Stimulated activated CD4-positive, alpha-beta T cell treated with anti-CD3 and anti-CD28 coated beads, Interleukin-1b, Interleukin-23, amount 100 ng/mL, for 4 hours (primary cell): ENCODE measurements around the gene TAF11L11.
"Not testable (repeated sequence)": the region's sequence is repeated elsewhere in the genome, so short reads cannot be mapped to it uniquely, and the experiment has no call there.

Experiments used
- DNase-seq, 2 donors: peaks; one replicate each; pipeline ENCODE4 v3.0.0-alpha.2; 2020; ENCODE audit warnings: low read depth in 2 of 2

Gene TAF11L11

GRCh38 chr5:17603880-17604279 is at the start of gene TAF11L11:
TAF11L11 (plus strand) TSS chr5:17604183.
- not testable (repeated sequence) for DNase-seq

DNA sequence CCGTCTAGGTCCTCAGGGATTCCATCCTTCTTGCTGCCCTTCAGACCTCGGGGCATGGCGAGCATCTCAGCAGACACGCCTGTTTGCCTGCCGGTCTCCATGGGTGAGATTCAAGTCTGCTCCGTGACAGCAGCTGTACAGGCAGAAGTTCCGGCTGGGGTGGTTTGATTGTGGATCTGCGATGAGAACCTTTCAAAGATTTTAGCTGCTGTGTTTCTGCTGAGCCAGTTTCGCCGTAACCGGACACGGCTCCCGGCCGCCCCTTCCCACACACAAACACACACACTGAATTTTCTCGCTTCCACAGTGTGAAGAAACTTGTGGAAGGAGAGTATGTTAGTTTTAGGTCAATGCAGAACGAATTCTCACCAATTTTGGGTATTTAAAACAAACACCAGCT is 18.3 kb upstream of the TAF11L11 start, which contains the start of gene TAF11L7:
TSS of gene TAF11L7 (minus strand) at position 101 of the 400 bp plus-strand sequence.
- DNase-seq = not testable (repeated sequence)

GRCh38 chr5:17590860-17591259 is 13.1 kb upstream of the TAF11L11 start, which contains the start of gene TAF11L8:
TAF11L8 (minus strand) TSS chr5:17590960.
- not testable (repeated sequence) for DNase-seq

- DNase-seq = not testable (repeated sequence)
These were observed 9.7 kb upstream of the TAF11L11 start, which contains the start of gene TAF11L9 for GRCh38 chr5:17594255-17594654. TAF11L9 (minus strand) TSS chr5:17594394.

DNA sequence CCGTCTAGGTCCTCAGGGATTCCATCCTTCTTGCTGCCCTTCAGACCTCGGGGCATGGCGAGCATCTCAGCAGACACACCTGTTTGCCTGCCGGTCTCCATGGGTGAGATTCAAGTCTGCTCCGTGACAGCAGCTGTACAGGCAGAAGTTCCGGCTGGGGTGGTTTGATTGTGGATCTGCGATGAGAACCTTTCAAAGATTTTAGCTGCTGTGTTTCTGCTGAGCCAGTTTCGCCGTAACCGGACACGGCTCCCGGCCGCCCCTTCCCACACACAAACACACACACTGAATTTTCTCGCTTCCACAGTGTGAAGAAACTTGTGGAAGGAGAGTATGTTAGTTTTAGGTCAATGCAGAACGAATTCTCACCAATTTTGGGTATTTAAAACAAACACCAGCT is 6.3 kb upstream of the TAF11L11 start, which contains the start of gene TAF11L10:
TSS of gene TAF11L10 (minus strand) at position 101 of the 400 bp plus-strand sequence.
- not testable (repeated sequence) for DNase-seq

- DNase-seq = no peak
These were observed 968 bp downstream of the TAF11L11 start for GRCh38 chr5:17604951-17605350.

DNA sequence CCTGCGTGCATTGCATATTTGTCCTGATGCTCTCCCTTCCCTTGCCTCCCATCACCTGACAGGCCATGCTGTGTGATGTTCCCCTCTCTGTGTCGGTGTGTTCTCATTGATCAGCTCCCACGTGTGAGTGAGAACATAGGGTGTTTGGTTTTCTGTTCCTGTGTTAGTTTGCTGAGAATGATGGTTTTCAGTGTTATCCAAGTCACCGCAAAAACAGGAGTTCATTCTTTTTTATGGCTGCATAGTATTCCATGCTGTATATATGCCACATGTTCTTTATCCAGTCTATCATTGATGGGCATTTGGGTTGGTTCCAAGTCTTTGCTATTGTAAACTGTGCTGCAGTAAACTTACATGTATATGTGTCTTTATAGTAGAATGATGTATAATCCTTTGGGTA is 3.5 kb downstream of the TAF11L11 start:
- DNase-seq = not testable (repeated sequence)

- DNase-seq = not testable (repeated sequence)
These were observed 6.1 kb downstream of the TAF11L11 start, which contains the start of gene TAF11L12 for GRCh38 chr5:17610092-17610491. TAF11L12 (plus strand) TSS chr5:17610392.

DNA sequence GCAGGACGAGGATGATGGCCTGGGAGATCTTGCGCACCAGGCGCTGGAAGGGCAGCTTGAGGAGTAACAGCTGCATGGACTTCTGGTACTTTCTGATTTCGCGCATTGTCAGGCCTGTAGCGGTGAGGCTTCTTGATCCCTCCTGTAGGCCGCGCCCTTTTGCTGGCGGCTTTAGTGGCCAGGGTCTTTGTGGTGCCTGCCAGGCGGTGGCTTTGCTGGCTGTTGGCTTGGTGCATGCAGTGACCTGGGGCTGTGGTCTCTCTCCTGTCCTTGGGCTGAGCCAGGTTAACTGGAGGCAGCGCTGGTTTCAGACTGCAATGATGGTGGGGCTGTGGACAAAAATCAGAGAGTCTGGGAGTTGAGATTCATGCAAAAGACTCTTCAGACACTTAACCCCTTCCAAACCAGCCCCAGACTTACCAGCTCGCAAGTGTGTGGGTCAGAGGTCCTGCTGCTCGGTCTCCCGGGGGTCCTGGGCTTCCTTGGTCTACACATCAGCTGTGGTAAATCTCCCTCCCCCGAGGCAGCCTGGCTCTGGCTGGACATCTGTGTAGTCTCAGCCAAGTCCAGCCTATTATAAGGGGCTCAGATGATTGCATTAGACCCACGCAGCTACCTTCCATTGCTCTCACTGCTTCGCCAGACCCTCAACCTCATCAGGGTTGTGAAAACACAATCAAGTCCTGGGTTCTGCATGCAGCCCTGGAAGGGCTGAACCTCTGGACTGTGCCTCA is 11.1 kb downstream of the TAF11L11 start:
- DNase-seq = no peak

DNA sequence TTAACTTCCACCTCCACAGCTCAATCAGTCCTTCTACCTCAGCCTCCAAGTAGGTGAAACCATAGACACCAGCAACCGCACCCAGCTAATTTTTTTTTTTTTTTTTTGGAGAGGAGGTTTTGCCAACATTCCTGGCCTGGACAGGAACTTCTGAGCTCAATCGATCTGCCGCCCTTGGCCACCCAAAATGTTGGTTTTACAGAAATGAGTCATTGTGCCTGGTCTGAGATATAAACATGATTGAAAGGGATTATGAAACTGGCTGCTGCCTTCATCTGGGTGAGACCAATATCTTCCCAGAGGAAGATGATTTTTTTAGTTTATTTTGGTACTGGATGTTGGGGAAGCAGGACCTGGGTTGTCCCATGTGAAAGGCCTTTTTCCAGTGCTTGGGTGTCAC is 15.4 kb downstream of the TAF11L11 start:
- no peak for DNase-seq

- no peak for DNase-seq
These were observed 16.6 kb downstream of the TAF11L11 start for GRCh38 chr5:17620627-17621026.

GRCh38 chr5:17625686-17626085 is 21.7 kb downstream of the TAF11L11 start:
- no peak for DNase-seq

- not testable (repeated sequence) for DNase-seq
These were observed 27.8 kb downstream of the TAF11L11 start, which contains the start of gene TAF11L13 for GRCh38 chr5:17631788-17632187. TAF11L13 (plus strand) TSS chr5:17632088.

DNA sequence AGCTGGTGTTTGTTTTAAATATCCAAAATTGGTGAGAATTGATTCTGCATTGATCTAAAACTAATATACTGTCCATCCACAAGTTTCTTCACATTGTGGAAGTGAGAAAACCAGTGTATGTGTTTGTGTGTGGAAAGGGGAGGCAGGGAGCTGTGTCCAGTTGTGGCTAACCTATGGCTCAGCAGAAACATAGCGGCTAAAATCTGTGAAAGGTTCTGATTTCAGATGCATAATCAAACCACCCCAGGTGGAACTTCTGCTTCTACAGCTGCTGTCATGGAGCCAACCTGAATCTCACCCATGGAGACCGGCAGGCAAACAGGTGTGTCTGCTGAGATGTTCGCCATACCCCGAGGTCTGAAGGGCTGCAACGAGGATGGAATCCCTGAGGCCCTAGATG is 30.2 kb downstream of the TAF11L11 start, which contains the start of gene TAF11L14:
TSS of gene TAF11L14 (plus strand) at position 301 of the 400 bp plus-strand sequence.
- DNase-seq = no peak

- DNase-seq = not testable (repeated sequence)
These were observed 45.2 kb downstream of the TAF11L11 start for GRCh38 chr5:17649232-17649631.

- DNase-seq = not testable (repeated sequence)
These were observed 51.3 kb downstream of the TAF11L11 start for GRCh38 chr5:17655201-17655759.
